ENCODE measurements around the gene NID1.
"Not testable (repeated sequence)": the region's sequence is repeated elsewhere in the genome, so short reads cannot be mapped to it uniquely, and the experiment has no call there.

- not testable (repeated sequence) for TF ChIP-seq MXI1 (conservative IDR thresholded peaks at IDR 0.05; ENCODE audit: poor library complexity, severe bottlenecking); POLR2AphosphoS5 (IDR thresholded peaks at IDR 0.05)
Measured at GRCh38 chr1:235972691-235973090, 92.2 kb downstream of the NID1 start.
